Nephron (organoid): Measurements from ENCODE around the gene PTPRN2.
"Not testable (repeated sequence)": the region's sequence is repeated elsewhere in the genome, so short reads cannot be mapped to it uniquely, and the experiment has no call there.

ENCODE experiments used
- H3K27ac Mint-ChIP-seq, 3 experiments: 2 replicates each; pipeline ENCODE4 v1.8.0; 2020; ENCODE audit warnings: mixed read lengths in 3 of 3, mild to moderate bottlenecking in 2 of 3, moderate library complexity in 1 of 3
- H3K27me3 Mint-ChIP-seq: 2 replicates; pipeline ENCODE4 v1.8.0; 2021; ENCODE audit warnings: low read depth, mild to moderate bottlenecking, moderate library complexity, mixed read lengths
- H3K36me3 Mint-ChIP-seq: 2 replicates; pipeline ENCODE4 v1.8.0; 2020; ENCODE audit warnings: low read depth, mixed read lengths
- H3K4me1 Mint-ChIP-seq: 2 replicates; pipeline ENCODE4 v1.8.0; 2020; ENCODE audit warnings: mixed read lengths
- H3K4me3 Mint-ChIP-seq, 3 experiments: 2 replicates each; pipeline ENCODE4 v1.8.0; 2020; ENCODE audit warnings: mild to moderate bottlenecking in 3 of 3, mixed read lengths in 3 of 3, moderate library complexity in 2 of 3
- H3K9me3 Mint-ChIP-seq: 2 replicates; pipeline ENCODE4 v1.8.0; 2020; ENCODE audit warnings: mixed read lengths
- TF ChIP-seq, protein P1 (sequence below), 3 experiments: fragments of 200-600 bp; sonication (generic); IDR thresholded peaks; one replicate each; pipeline ENCODE4 v1.5.0; 2021; ENCODE audit warnings: antibody characterized with exemption in 3 of 3; ENCODE audit not compliant: unreplicated experiment in 3 of 3

The PTPRN2 gene

DNA sequence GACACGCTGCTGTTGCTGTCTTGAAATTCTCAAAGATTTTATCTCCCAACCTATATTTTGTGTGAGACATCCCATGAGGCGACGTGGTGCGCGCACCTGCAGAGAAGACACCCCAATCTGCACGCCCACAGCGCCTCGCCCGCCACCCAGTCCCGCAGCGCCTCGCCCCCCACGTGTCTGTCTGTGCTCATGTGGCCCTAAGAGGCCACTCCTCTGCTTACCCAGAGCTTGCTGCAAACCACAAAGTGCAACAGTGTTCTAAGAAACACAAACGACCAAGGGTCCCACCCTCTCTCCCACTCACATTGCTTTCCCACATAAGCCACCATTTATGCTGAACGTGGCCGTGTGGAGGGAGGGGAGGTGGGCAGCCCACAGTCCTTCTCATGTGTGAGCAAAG is 287.2 kb downstream of the PTPRN2 start:
- no peak overlapping the region for H3K27ac Mint-ChIP-seq
- no peaks in the 10 kb centered on the region for H3K4me1 Mint-ChIP-seq
- H3K36me3 Mint-ChIP-seq, result peaks cover 3% of the 10 kb centered on the region
- TF ChIP-seq, protein P1, sequence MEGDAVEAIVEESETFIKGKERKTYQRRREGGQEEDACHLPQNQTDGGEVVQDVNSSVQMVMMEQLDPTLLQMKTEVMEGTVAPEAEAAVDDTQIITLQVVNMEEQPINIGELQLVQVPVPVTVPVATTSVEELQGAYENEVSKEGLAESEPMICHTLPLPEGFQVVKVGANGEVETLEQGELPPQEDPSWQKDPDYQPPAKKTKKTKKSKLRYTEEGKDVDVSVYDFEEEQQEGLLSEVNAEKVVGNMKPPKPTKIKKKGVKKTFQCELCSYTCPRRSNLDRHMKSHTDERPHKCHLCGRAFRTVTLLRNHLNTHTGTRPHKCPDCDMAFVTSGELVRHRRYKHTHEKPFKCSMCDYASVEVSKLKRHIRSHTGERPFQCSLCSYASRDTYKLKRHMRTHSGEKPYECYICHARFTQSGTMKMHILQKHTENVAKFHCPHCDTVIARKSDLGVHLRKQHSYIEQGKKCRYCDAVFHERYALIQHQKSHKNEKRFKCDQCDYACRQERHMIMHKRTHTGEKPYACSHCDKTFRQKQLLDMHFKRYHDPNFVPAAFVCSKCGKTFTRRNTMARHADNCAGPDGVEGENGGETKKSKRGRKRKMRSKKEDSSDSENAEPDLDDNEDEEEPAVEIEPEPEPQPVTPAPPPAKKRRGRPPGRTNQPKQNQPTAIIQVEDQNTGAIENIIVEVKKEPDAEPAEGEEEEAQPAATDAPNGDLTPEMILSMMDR (IDR thresholded peaks at IDR 0.05; ENCODE audit: unreplicated experiment in 3 of 3), result no peak
- peaks cover 10% of the 10 kb centered on the region for H3K9me3 Mint-ChIP-seq
- H3K4me3 Mint-ChIP-seq, result no peak overlapping the region
- peaks cover 8% of the 10 kb centered on the region for H3K27me3 Mint-ChIP-seq

DNA sequence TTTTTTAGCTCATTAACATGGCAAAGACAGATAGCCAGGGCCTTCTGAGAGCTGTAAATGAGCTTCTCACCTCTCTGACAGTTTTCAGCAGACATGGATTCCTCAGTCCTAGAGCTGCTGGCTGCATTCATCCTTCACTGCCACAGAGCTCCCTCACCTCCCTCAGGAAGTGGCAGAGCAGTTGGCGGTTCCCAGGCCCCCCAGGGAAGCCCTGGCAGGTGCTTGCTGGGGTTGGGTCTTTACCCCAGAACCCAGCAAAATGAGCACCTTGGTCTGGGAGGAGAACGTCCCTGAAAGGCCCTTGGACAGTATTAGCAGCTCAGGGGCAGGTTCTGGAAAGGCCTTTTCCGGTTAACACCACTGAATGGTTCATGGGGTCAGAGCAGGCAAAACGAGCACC is 288.0 kb downstream of the PTPRN2 start:
- H3K27ac Mint-ChIP-seq, result no peak overlapping the region

DNA sequence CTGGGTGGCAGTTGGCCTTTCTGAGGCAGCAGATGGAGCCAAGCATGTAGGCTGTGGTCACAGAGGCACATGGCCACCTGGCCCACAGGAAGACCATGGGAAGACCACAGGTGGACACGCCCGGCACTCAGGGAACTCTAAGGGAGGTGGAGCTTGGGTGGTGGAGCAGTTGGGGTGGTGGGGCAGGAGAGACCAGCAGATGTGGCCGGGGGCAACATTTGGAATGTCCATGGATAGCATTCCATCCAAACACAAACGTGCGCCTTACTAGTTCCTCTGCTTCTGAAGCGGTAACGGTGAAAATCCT is 290.9 kb downstream of the PTPRN2 start:
- Mint-ChIP-seq H3K27ac (no peak overlapping the region), H3K4me1 (no peaks in the 10 kb centered on the region), H3K27me3 (no peaks in the 10 kb centered on the region), H3K9me3 (peaks cover 5% of the 10 kb centered on the region), H3K36me3 (peaks cover 3% of the 10 kb centered on the region), H3K4me3 (no peak overlapping the region)
- TF ChIP-seq, protein P1 (IDR thresholded peaks at IDR 0.05; ENCODE audit: unreplicated experiment in 3 of 3), result no peak

More for the DNA sequence above, 288.0 kb downstream of the PTPRN2 start:
- Mint-ChIP-seq H3K4me3 (no peak overlapping the region), H3K36me3 (peaks cover 3% of the 10 kb centered on the region), H3K27me3 (peaks cover 4% of the 10 kb centered on the region), H3K4me1 (no peaks in the 10 kb centered on the region), H3K9me3 (peaks cover 10% of the 10 kb centered on the region)
- TF ChIP-seq, protein P1 (IDR thresholded peaks at IDR 0.05; ENCODE audit: unreplicated experiment in 3 of 3), result no peak

DNA sequence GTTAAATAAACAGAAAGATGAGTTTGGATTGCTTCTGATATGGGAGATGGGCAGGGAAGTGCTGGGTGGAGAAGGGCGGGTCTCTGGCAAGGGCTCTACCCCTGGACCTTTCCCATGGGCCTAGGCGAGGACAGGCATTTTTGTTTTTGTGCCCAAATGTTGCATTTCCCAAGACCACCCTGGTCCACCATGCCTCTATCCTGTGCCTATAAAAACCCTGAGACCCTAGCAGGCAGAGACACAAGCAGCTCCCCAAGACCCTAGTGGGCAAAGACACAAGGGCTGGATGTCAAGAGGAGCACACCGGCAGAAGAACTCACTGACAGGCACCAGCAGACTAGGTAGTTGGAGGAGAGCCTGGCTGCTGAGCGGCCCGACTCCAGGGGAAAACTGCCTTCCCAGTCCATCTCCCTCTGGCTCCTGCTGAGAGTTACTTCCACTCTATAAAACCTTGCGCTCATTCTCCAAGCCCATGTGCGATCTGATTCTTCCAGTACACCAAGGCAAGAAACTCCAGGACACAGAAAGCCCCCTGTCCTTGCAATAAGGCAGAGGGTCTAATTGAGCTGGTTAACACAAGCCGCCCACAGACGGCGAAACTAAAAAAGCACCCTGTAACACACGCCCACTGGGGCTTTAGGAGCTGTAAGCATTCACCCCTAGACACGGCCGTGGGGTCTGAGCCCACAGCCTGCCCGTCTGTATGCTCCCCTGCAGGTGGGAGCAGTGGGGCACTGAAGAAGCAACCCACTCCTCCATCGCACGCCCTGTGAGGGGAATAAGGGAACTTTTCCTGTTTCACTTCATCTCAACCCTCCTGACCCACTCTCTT is 291.4 kb downstream of the PTPRN2 start:
- H3K4me3 Mint-ChIP-seq, result no peak overlapping the region
- H3K36me3 Mint-ChIP-seq, result peaks cover 3% of the 10 kb centered on the region
- no peaks in the 10 kb centered on the region for H3K27me3 Mint-ChIP-seq
- H3K9me3 Mint-ChIP-seq, result peaks cover 5% of the 10 kb centered on the region
- H3K27ac Mint-ChIP-seq, result no peak overlapping the region
- TF ChIP-seq, protein P1 (IDR thresholded peaks at IDR 0.05; ENCODE audit: unreplicated experiment in 3 of 3), result no peak
- no peaks in the 10 kb centered on the region for H3K4me1 Mint-ChIP-seq

DNA sequence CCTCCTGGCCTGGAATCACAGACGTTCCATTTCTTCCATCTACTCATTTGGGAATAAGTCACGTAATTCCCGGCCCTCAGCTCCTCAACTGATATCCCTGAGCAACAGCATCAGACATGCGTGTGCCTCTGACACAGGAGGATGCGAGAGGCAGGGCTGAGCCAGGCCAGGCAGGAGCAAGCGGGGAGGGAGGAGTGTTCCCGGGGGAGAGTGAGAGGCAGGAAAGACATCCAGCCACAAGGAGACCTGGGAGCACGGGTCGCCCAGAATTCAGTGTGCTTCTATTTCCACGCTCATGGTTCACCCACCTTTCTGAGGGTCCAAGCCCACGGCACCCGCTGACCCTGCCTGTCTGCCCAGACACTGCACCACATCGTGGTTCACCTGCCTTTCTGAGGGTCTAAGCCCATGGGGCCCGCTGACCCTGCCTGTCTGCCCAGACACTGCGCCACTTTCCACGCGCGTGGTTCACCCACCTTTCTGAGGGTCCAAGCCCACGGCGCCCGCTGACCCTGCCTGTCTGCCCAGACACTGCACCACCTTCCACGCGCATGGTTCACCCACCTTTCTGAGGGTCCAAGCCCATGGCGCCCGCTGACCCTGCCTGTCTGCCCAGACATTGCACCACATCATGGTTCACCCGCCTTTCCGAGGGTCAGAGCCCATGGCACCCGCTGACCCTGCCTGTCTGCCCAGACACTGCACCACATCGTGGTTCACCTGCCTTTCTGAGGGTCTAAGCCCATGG is 293.0 kb downstream of the PTPRN2 start:
- H3K9me3 Mint-ChIP-seq, result peaks cover 11% of the 10 kb centered on the region
- not testable (repeated sequence) for H3K27me3 Mint-ChIP-seq, H3K36me3 Mint-ChIP-seq, H3K27ac Mint-ChIP-seq, H3K4me3 Mint-ChIP-seq, H3K4me1 Mint-ChIP-seq

DNA sequence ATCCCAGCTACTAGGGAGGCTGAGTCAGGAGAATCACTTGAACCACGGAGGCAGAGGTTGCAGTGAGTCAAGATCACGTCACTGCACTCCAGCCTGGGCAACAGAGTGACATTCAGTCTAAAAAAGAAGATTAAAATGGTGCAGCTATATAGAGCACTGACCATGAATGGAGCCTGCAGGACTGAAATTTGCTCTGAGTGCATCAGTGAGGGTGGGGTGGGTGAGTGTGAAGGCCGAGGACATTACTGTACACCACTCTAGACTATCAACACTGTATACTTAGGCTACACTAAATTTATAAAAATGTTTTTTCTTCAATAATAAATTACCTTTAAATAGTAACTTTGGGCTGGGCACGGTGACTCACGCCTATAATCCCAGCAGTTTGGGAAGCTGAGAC is 294.7 kb downstream of the PTPRN2 start:
- Mint-ChIP-seq H3K36me3 (peaks cover 3% of the 10 kb centered on the region), H3K4me3 (no peak overlapping the region), H3K27ac (no peak overlapping the region), H3K27me3 (peaks cover 4% of the 10 kb centered on the region), H3K4me1 (no peaks in the 10 kb centered on the region), H3K9me3 (peaks cover 28% of the 10 kb centered on the region)
- TF ChIP-seq, protein P1 (IDR thresholded peaks at IDR 0.05; ENCODE audit: unreplicated experiment in 3 of 3), result no peak
